ENCODE results near the gene ANP32A.

DNA sequence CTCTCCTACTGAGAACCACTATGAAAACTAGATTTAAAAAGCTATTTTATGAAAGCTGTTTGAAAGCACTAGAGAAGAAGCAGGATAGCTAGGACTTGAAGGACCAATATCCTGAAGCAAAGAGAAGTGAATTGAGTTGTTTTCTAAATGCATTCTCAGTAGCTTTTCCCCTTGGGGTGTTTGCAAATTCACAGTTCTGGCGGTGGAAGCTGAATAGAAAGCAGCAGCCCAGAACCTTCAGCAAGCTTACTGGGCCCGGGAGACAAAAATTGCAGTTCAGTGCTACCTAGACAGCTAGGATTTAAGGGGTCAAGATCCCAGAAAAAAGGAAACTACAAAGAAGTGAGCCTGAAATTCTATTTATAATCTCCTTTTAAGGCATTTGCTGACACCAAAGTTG, 31.3 kb upstream of the ANP32A start:
- TF ChIP-seq, protein P1, sequence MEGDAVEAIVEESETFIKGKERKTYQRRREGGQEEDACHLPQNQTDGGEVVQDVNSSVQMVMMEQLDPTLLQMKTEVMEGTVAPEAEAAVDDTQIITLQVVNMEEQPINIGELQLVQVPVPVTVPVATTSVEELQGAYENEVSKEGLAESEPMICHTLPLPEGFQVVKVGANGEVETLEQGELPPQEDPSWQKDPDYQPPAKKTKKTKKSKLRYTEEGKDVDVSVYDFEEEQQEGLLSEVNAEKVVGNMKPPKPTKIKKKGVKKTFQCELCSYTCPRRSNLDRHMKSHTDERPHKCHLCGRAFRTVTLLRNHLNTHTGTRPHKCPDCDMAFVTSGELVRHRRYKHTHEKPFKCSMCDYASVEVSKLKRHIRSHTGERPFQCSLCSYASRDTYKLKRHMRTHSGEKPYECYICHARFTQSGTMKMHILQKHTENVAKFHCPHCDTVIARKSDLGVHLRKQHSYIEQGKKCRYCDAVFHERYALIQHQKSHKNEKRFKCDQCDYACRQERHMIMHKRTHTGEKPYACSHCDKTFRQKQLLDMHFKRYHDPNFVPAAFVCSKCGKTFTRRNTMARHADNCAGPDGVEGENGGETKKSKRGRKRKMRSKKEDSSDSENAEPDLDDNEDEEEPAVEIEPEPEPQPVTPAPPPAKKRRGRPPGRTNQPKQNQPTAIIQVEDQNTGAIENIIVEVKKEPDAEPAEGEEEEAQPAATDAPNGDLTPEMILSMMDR (IDR thresholded peaks at IDR 0.05) = no peak
- no peak for TF ChIP-seq ZFX (IDR thresholded peaks at IDR 0.05; ENCODE audit: borderline replicate concordance)
